Activated naive CD8-positive, alpha-beta T cell treated with anti-CD3 and anti-CD28 coated beads, Interleukin-2, amount 10 ng/mL, durations not matched to agents 7 days and 5 days (primary cell): ENCODE data around the gene SIM2. TPM values are rescaled to one million over a fixed set of nuclear protein-coding genes. Genes with fewer than 3 reads are reported as not detected.
"Not testable (repeated sequence)": the region's sequence is repeated elsewhere in the genome, so short reads cannot be mapped to it uniquely, and the experiment has no call there.

Experiments
- ATAC-seq: fragments of 150-1000 bp; cut with Tn5 transposase; one replicate; pipeline ENCODE4 v1.10.0; 2021; ENCODE audit warnings: low read depth, moderate library complexity
- POLR2A ChIA-PET: fragments of 350-600 bp; sonication (Branson Sonifier 250); formaldehyde crosslinking; loops from one replicate; lab custom pipeline; 2021; ENCODE audit warnings: antibody characterized with exemption; lab: Charles Lee
- DNase-seq: peaks from one replicate; pipeline ENCODE4 v3.0.0; 2021
- H3K27ac Mint-ChIP-seq: one replicate; pipeline ENCODE4 v1.8.0; 2022; ENCODE audit warnings: mild to moderate bottlenecking, mixed read lengths
- H3K27me3 Mint-ChIP-seq: one replicate; pipeline ENCODE4 v1.8.0; 2022; ENCODE audit warnings: mild to moderate bottlenecking, moderate library complexity, mixed read lengths
- H3K36me3 Mint-ChIP-seq: one replicate; pipeline ENCODE4 v1.8.0; 2021; ENCODE audit warnings: mild to moderate bottlenecking, mixed read lengths
- H3K4me1 Mint-ChIP-seq: one replicate; pipeline ENCODE4 v1.8.0; 2021; ENCODE audit warnings: mixed read lengths
- H3K4me3 Mint-ChIP-seq: one replicate; pipeline ENCODE4 v1.8.0; 2022; ENCODE audit warnings: mild to moderate bottlenecking, moderate library complexity, mixed read lengths
- H3K9me3 Mint-ChIP-seq: one replicate; pipeline ENCODE4 v1.8.0; 2021; ENCODE audit warnings: mixed read lengths
- total RNA-seq, 2 experiments: library from RNA; stranded (reverse); gene quantifications; one replicate each; pipeline ENCODE4 v1.2.3, GENCODE V29; 2021

The SIM2 gene
- not detected for total RNA-seq

GRCh38 chr21:36698981-36699545 is at the start of gene SIM2:
Gene SIM2 (plus strand): TSS chr21:36699115. CDS start chr21:36699747, 632 bp downstream.
- Mint-ChIP-seq H3K27ac (no peak within 1 kb of the TSS), H3K9me3 (peaks cover under 1% of the 10 kb centered on the region), H3K4me3 (peak within 1 kb of the TSS; percentile 52), H3K4me1 (peaks cover 10% of the 10 kb centered on the region), H3K27me3 (peaks cover 79% of the 10 kb centered on the region), H3K36me3 (peaks cover 6% of the 10 kb centered on the region)
- ATAC-seq (no peak), DNase-seq (peak; percentile 47)
- POLR2A ChIA-PET: no interaction called here

- Mint-ChIP-seq H3K27me3 (no peaks in the 10 kb centered on the region), H3K9me3 (no peaks in the 10 kb centered on the region), H3K36me3 (no peaks in the 10 kb centered on the region), H3K4me1 (no peaks in the 10 kb centered on the region), H3K4me3 (no peak overlapping the region), H3K27ac (no peak overlapping the region)
- POLR2A ChIA-PET: no interaction called here
- no peak for ATAC-seq
- no peak for DNase-seq
These were observed 44.6 kb upstream of the SIM2 start for GRCh38 chr21:36654324-36654723.

- no peaks in the 10 kb centered on the region for H3K9me3 Mint-ChIP-seq
- POLR2A ChIA-PET: no interaction called here
These were observed 44.1 kb upstream of the SIM2 start for GRCh38 chr21:36654796-36655325.

GRCh38 chr21:36656138-36656537 is 42.8 kb upstream of the SIM2 start:
- ATAC-seq: no peak
- Mint-ChIP-seq H3K36me3 (no peaks in the 10 kb centered on the region), H3K27ac (no peak overlapping the region), H3K27me3 (peaks cover 2% of the 10 kb centered on the region), H3K4me1 (no peaks in the 10 kb centered on the region), H3K9me3 (no peaks in the 10 kb centered on the region), H3K4me3 (no peak overlapping the region)
- DNase-seq: no peak
- POLR2A ChIA-PET: no interaction called here

More at GRCh38 chr21:36654796-36655325, 44.1 kb upstream of the SIM2 start:
- Mint-ChIP-seq H3K27me3 (no peaks in the 10 kb centered on the region), H3K27ac (no peak overlapping the region), H3K36me3 (no peaks in the 10 kb centered on the region), H3K4me1 (no peaks in the 10 kb centered on the region), H3K4me3 (no peak overlapping the region)
- no peak for ATAC-seq
- DNase-seq: no peak

GRCh38 chr21:36657290-36657689 is 41.6 kb upstream of the SIM2 start:
- H3K4me3 Mint-ChIP-seq, DNase-seq, H3K36me3 Mint-ChIP-seq, H3K9me3 Mint-ChIP-seq, H3K27ac Mint-ChIP-seq, POLR2A ChIA-PET, H3K4me1 Mint-ChIP-seq, ATAC-seq, H3K27me3 Mint-ChIP-seq: not testable (repeated sequence)

- no peak overlapping the region for H3K27ac Mint-ChIP-seq
- peaks cover 5% of the 10 kb centered on the region for H3K27me3 Mint-ChIP-seq
- POLR2A ChIA-PET: no interaction called here
- DNase-seq: no peak
- no peaks in the 10 kb centered on the region for H3K9me3 Mint-ChIP-seq
- ATAC-seq: no peak
- no peaks in the 10 kb centered on the region for H3K36me3 Mint-ChIP-seq
- H3K4me3 Mint-ChIP-seq: no peak overlapping the region
- no peaks in the 10 kb centered on the region for H3K4me1 Mint-ChIP-seq
These were observed 40.9 kb upstream of the SIM2 start for GRCh38 chr21:36657999-36658398.

GRCh38 chr21:36658926-36659325 is 40.0 kb upstream of the SIM2 start:
- Mint-ChIP-seq H3K4me3 (no peak overlapping the region), H3K36me3 (no peaks in the 10 kb centered on the region), H3K27me3 (peaks cover 7% of the 10 kb centered on the region), H3K4me1 (no peaks in the 10 kb centered on the region), H3K27ac (no peak overlapping the region), H3K9me3 (no peaks in the 10 kb centered on the region)
- no peak for DNase-seq
- ATAC-seq: no peak
- POLR2A ChIA-PET: no interaction called here

- no peak for DNase-seq
- POLR2A ChIA-PET: no interaction called here
- Mint-ChIP-seq H3K4me3 (no peak overlapping the region), H3K36me3 (no peaks in the 10 kb centered on the region), H3K27ac (no peak overlapping the region), H3K4me1 (no peaks in the 10 kb centered on the region), H3K9me3 (no peaks in the 10 kb centered on the region), H3K27me3 (peaks cover 7% of the 10 kb centered on the region)
- ATAC-seq: no peak
These were observed 37.2 kb upstream of the SIM2 start for GRCh38 chr21:36661511-36662309.

GRCh38 chr21:36663033-36663855 is 35.7 kb upstream of the SIM2 start:
- peaks cover 9% of the 10 kb centered on the region for H3K27me3 Mint-ChIP-seq
- H3K27ac Mint-ChIP-seq: no peak overlapping the region
- no peak overlapping the region for H3K4me3 Mint-ChIP-seq
- no peaks in the 10 kb centered on the region for H3K4me1 Mint-ChIP-seq
- H3K9me3 Mint-ChIP-seq: no peaks in the 10 kb centered on the region
- ATAC-seq (no peak), DNase-seq (no peak)
- POLR2A ChIA-PET: no interaction called here
- H3K36me3 Mint-ChIP-seq: no peaks in the 10 kb centered on the region

- ATAC-seq (no peak), DNase-seq (no peak)
- Mint-ChIP-seq H3K4me3 (no peak overlapping the region), H3K4me1 (no peaks in the 10 kb centered on the region), H3K27me3 (peaks cover 13% of the 10 kb centered on the region), H3K36me3 (no peaks in the 10 kb centered on the region), H3K27ac (no peak overlapping the region), H3K9me3 (no peaks in the 10 kb centered on the region)
- POLR2A ChIA-PET: no interaction called here
These were observed 34.3 kb upstream of the SIM2 start for GRCh38 chr21:36664662-36664990.

GRCh38 chr21:36665806-36666205 is 33.1 kb upstream of the SIM2 start:
- DNase-seq: no peak
- H3K36me3 Mint-ChIP-seq: no peaks in the 10 kb centered on the region
- H3K27ac Mint-ChIP-seq: no peak overlapping the region
- H3K27me3 Mint-ChIP-seq: peaks cover 13% of the 10 kb centered on the region
- H3K9me3 Mint-ChIP-seq: no peaks in the 10 kb centered on the region
- no peak for ATAC-seq
- H3K4me1 Mint-ChIP-seq: no peaks in the 10 kb centered on the region
- no peak overlapping the region for H3K4me3 Mint-ChIP-seq
- POLR2A ChIA-PET: no interaction called here

GRCh38 chr21:36668713-36669112 is 30.2 kb upstream of the SIM2 start:
- Mint-ChIP-seq H3K36me3 (no peaks in the 10 kb centered on the region), H3K27ac (no peak overlapping the region), H3K4me1 (no peaks in the 10 kb centered on the region), H3K9me3 (no peaks in the 10 kb centered on the region), H3K4me3 (no peak overlapping the region), H3K27me3 (peaks cover 6% of the 10 kb centered on the region)
- no peak for DNase-seq
- ATAC-seq: no peak
- POLR2A ChIA-PET: no interaction called here

GRCh38 chr21:36671836-36672235 is 27.1 kb upstream of the SIM2 start:
- no peak for ATAC-seq
- no peaks in the 10 kb centered on the region for H3K36me3 Mint-ChIP-seq
- H3K27me3 Mint-ChIP-seq: peaks cover 14% of the 10 kb centered on the region
- POLR2A ChIA-PET: no interaction called here
- no peak overlapping the region for H3K27ac Mint-ChIP-seq
- no peaks in the 10 kb centered on the region for H3K4me1 Mint-ChIP-seq
- H3K9me3 Mint-ChIP-seq: no peaks in the 10 kb centered on the region
- no peak overlapping the region for H3K4me3 Mint-ChIP-seq
- no peak for DNase-seq
